OCI-LY1 (cell line): ENCODE measurements around the gene IGF2BP1.

Source experiments
- H2AFZ ChIP-seq: fragments of 200-600 bp; sonication (generic), shearing (Covaris generic); 2 replicates; pipeline ENCODE4 v1.6.0; 2014; ENCODE audit warnings: antibody characterized with exemption, mild to moderate bottlenecking, low read length
- H3F3A ChIP-seq: fragments of 200-600 bp; sonication (generic), shearing (Covaris generic); 2 replicates; pipeline ENCODE4 v1.6.0; 2014; ENCODE audit warnings: mild to moderate bottlenecking, antibody characterized with exemption, low read length, moderate library complexity; ENCODE audit not compliant: insufficient read depth
- H3K27ac ChIP-seq: fragments of 200-600 bp; sonication (generic); 2 replicates; pipeline ENCODE4 v1.5.1; 2014; ENCODE audit warnings: low read length, mixed run types, mild to moderate bottlenecking, low read depth; ENCODE audit not compliant: poor library complexity, severe bottlenecking
- H3K27me3 ChIP-seq: fragments of 200-600 bp; sonication (generic); 2 replicates; pipeline ENCODE4 v1.6.0; 2014; ENCODE audit warnings: antibody characterized with exemption, mild to moderate bottlenecking, low read length, moderate library complexity; ENCODE audit not compliant: insufficient read depth
- H3K36me3 ChIP-seq: fragments of 200-600 bp; sonication (generic); 2 replicates; pipeline ENCODE4 v1.6.1; 2014; ENCODE audit warnings: mild to moderate bottlenecking, antibody characterized with exemption, low read length, moderate library complexity, mixed read lengths; ENCODE audit not compliant: insufficient read depth
- H3K4me1 ChIP-seq: fragments of 200-600 bp; sonication (generic); 2 replicates; pipeline ENCODE4 v1.5.1; 2014; ENCODE audit warnings: mild to moderate bottlenecking, low read length, moderate library complexity; ENCODE audit not compliant: insufficient read depth, severe bottlenecking
- H3K4me2 ChIP-seq: fragments of 200-600 bp; sonication (generic), shearing (Covaris generic); 2 replicates; pipeline ENCODE4 v1.6.1; 2014; ENCODE audit warnings: low read length
- H3K4me3 ChIP-seq: fragments of 200-600 bp; sonication (generic); 2 replicates; pipeline ENCODE4 v1.5.1; 2014; ENCODE audit warnings: low read length, low read depth, mild to moderate bottlenecking, mixed read lengths; ENCODE audit not compliant: poor library complexity, severe bottlenecking
- H3K79me2 ChIP-seq: fragments of 200-600 bp; shearing (Covaris generic); 2 replicates; pipeline ENCODE4 v1.6.1; 2016; ENCODE audit warnings: mixed run types, low read length, mixed read lengths; ENCODE audit not compliant: insufficient read depth
- H3K9ac ChIP-seq: fragments of 200-600 bp; sonication (generic), shearing (Covaris generic); 2 replicates; pipeline ENCODE4 v1.6.1; 2014; ENCODE audit warnings: mild to moderate bottlenecking, low read length, mixed read lengths
- H3K9me2 ChIP-seq: fragments of 200-600 bp; sonication (generic), shearing (Covaris generic); 2 replicates; pipeline ENCODE4 v1.6.1; 2014; ENCODE audit warnings: low read depth, mild to moderate bottlenecking, low read length, mixed read lengths
- H3K9me3 ChIP-seq: fragments of 200-600 bp; shearing (Covaris generic); 2 replicates; pipeline ENCODE4 v1.6.1; 2014; ENCODE audit warnings: low read length, mixed read lengths
- H4K20me1 ChIP-seq: fragments of 200-600 bp; sonication (generic), shearing (Covaris generic); 2 replicates; pipeline ENCODE4 v1.6.0; 2016; ENCODE audit warnings: mild to moderate bottlenecking, low read length; ENCODE audit not compliant: insufficient read depth
- EZH2 ChIP-seq: fragments of 200-600 bp; sonication (generic), shearing (Covaris generic); IDR thresholded peaks from 2 replicates; pipeline ENCODE4 v1.8.0; 2017; ENCODE audit warnings: borderline replicate concordance, mixed run types, mild to moderate bottlenecking, antibody characterized with exemption, low read length, moderate library complexity, mixed read lengths
- TF ChIP-seq, protein P1 (sequence below): fragments of 200-600 bp; sonication (generic), shearing (Covaris generic); IDR thresholded peaks from 2 replicates; pipeline ENCODE4 v1.5.1; 2017; ENCODE audit warnings: mild to moderate bottlenecking, antibody characterized with exemption, low read length, moderate library complexity, mixed read lengths

Gene IGF2BP1

DNA sequence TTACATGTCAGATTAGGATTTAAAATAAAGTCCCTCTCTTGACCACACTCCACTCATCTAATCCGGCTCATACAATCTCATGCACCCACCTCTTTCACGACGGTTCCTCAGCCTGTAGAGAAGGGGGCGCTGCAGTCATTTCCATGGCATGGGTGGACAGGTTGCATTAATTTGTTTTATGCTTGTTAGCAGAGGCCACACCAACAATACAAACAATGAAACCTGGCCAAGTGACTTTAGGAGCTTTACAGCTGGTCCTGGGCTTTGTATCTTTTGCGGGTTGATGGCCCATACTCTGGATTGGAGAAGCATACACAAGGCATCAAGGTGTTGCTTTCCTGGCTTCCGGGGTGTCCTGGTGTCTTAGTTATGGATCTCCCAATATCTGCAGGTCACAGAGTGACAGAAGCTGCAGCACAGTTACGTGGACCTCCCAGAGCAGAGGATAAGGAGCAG lies 42.9 kb upstream of the IGF2BP1 start:
- H2AFZ ChIP-seq, result peak overlapping the region; percentile 71; the same call in 1 of the 2 replicates
- H3K4me1 ChIP-seq, result peaks cover 27% of the 10 kb centered on the region
- H3K79me2 ChIP-seq, result no peaks in the 10 kb centered on the region
- peak overlapping the region; percentile 11; the same call in 1 of the 2 replicates for H3K4me2 ChIP-seq
- no peaks in the 10 kb centered on the region for H3F3A ChIP-seq
- no peaks in the 10 kb centered on the region for H3K27me3 ChIP-seq
- H3K9ac ChIP-seq, result peak overlapping the region; percentile 2; the same call in 1 of the 2 replicates
- no peaks in the 10 kb centered on the region for H3K9me3 ChIP-seq
- H3K9me2 ChIP-seq, result no peaks in the 10 kb centered on the region
- H3K36me3 ChIP-seq, result no peaks in the 10 kb centered on the region
- H3K27ac ChIP-seq, result peak overlapping the region; percentile 93
- no peak overlapping the region for H3K4me3 ChIP-seq
- H4K20me1 ChIP-seq, result no peaks in the 10 kb centered on the region
- TF ChIP-seq, protein P1, sequence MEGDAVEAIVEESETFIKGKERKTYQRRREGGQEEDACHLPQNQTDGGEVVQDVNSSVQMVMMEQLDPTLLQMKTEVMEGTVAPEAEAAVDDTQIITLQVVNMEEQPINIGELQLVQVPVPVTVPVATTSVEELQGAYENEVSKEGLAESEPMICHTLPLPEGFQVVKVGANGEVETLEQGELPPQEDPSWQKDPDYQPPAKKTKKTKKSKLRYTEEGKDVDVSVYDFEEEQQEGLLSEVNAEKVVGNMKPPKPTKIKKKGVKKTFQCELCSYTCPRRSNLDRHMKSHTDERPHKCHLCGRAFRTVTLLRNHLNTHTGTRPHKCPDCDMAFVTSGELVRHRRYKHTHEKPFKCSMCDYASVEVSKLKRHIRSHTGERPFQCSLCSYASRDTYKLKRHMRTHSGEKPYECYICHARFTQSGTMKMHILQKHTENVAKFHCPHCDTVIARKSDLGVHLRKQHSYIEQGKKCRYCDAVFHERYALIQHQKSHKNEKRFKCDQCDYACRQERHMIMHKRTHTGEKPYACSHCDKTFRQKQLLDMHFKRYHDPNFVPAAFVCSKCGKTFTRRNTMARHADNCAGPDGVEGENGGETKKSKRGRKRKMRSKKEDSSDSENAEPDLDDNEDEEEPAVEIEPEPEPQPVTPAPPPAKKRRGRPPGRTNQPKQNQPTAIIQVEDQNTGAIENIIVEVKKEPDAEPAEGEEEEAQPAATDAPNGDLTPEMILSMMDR, result peak; percentile 87
- TF ChIP-seq EZH2, result no peak

DNA sequence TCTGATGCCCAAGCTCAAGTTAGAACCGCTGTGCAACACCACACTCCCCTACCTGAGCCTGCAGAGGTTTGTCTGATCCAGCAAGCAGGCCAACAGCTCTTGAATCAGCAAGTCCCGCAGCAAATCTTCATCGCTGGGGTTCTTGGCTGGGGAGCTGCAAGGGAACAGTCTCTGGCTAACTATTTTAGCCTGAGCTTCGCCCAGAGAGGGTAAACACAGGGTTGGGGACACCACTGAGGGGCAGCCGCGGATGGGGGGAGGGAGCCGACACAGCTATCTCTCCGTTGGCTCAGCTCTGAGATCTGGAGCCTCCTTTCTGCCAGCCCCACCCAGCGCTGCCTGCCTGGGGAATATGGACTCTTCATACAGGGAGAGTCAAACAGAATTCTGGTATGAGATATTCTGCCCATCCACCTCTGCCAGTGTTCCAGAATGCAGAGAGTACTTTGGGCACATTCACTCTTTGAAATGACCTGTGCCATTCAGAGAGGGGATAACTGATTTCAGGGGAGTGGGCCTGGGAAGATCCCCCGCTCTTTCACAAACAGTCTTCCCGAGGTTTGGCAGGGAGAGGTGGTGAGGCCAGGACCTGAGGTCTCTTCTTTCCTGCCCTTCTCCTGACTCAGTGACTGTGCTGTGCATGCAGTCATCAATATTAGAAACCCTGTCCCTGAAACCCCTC lies 36.2 kb upstream of the IGF2BP1 start:
- H3K4me2 ChIP-seq, result no peak overlapping the region
- no peak for TF ChIP-seq EZH2
- TF ChIP-seq, protein P1, result no peak

GRCh38 chr17:48961516-48962233 lies 35.5 kb upstream of the IGF2BP1 start:
- H3K9me2 ChIP-seq, result no peaks in the 10 kb centered on the region
- H3K4me1 ChIP-seq, result no peaks in the 10 kb centered on the region
- no peak overlapping the region for H3K4me3 ChIP-seq
- no peaks in the 10 kb centered on the region for H3F3A ChIP-seq
- H4K20me1 ChIP-seq, result no peaks in the 10 kb centered on the region
- no peaks in the 10 kb centered on the region for H3K9me3 ChIP-seq
- TF ChIP-seq, protein P1, result no peak
- no peak for TF ChIP-seq EZH2
- H3K36me3 ChIP-seq, result no peaks in the 10 kb centered on the region
- H3K27ac ChIP-seq, result no peak overlapping the region
- no peaks in the 10 kb centered on the region for H3K79me2 ChIP-seq
- H3K27me3 ChIP-seq, result peaks cover 5% of the 10 kb centered on the region; the same call in 1 of the 2 replicates
- H2AFZ ChIP-seq, result no peak overlapping the region
- no peak overlapping the region for H3K9ac ChIP-seq
- no peak overlapping the region for H3K4me2 ChIP-seq

More for the DNA sequence above, 36.2 kb upstream of the IGF2BP1 start:
- no peaks in the 10 kb centered on the region for H3K79me2 ChIP-seq
- no peaks in the 10 kb centered on the region for H3K4me1 ChIP-seq
- H2AFZ ChIP-seq, result no peak overlapping the region
- no peak overlapping the region for H3K4me3 ChIP-seq
- no peaks in the 10 kb centered on the region for H3K36me3 ChIP-seq
- no peak overlapping the region for H3K27ac ChIP-seq
- H3K27me3 ChIP-seq, result peaks cover 5% of the 10 kb centered on the region; the same call in 1 of the 2 replicates
- no peaks in the 10 kb centered on the region for H3K9me2 ChIP-seq
- H3K9ac ChIP-seq, result no peak overlapping the region
- H3K9me3 ChIP-seq, result no peaks in the 10 kb centered on the region
- H4K20me1 ChIP-seq, result no peaks in the 10 kb centered on the region
- H3F3A ChIP-seq, result no peaks in the 10 kb centered on the region
